HepG2 (cell line): ENCODE data around the gene MROH2A. TPM values are rescaled to one million over a fixed set of nuclear protein-coding genes. Genes with fewer than 3 reads are reported as not detected.

Experiments used
- ATAC-seq: fragments of 200-7000 bp; cut with Tn5 transposase; 3 replicates; pipeline ENCODE4 v1.9.1; 2020; ENCODE audit warnings: mild to moderate bottlenecking, moderate library complexity
- BruUV-seq: library from RNA; stranded (reverse); fragments of 400-500 nt; replicated peaks from 2 replicates; lab custom pipeline; 2021; lab: Mats Ljungman, UMichigan
- CTCF ChIA-PET: fragments of 300-600 bp; formaldehyde crosslinking; extraction: SDS; loops from one replicate; lab custom pipeline; 2021; ENCODE audit warnings: low total read pairs, inconsistent platforms, low intra/inter-chr PET ratio; lab: Yijun Ruan, JAX
- POLR2A ChIA-PET: fragments of 350-600 bp; sonication (Branson Sonifier 250); formaldehyde crosslinking; loops from one replicate; lab custom pipeline; 2020; ENCODE audit warnings: antibody characterized with exemption, inconsistent platforms; lab: Yijun Ruan, JAX
- DNase-seq: peaks from one replicate; pipeline ENCODE4 v3.0.0-alpha.2; 2015; ENCODE audit warnings: low spot score
- FAIRE-seq: peaks from 3 replicates; lab custom pipeline; 2011; peaks lifted over from hg19 to GRCh38; lab: Jason Lieb, UNC
- H2AFZ ChIP-seq: one replicate; pipeline ENCODE4 v1.6.1; 2011; ENCODE audit warnings: low read length, inconsistent platforms
- H3K27ac ChIP-seq: fragments of 300-600 bp; 3 replicates; pipeline ENCODE4 v1.8.0; 2011; ENCODE audit warnings: mixed run types, mild to moderate bottlenecking, mixed read lengths, low read length, inconsistent platforms; ENCODE audit not compliant: insufficient read depth; ENCODE audit errors: extremely low read length
- H3K27me3 ChIP-seq, 2 experiments: fragments of 200-600 bp in 1 of 2; 2 replicates in 1 of 2; 3 replicates in 1 of 2; pipeline versions ENCODE4 v1.6.0 to v1.8.0; 2011; ENCODE audit warnings: low read length in 2 of 2, mild to moderate bottlenecking in 2 of 2, moderate library complexity in 2 of 2, inconsistent platforms in 1 of 2; ENCODE audit not compliant: insufficient read depth in 2 of 2, control insufficient read depth in 1 of 2
- H3K36me3 ChIP-seq, 2 experiments: fragments of 200-600 bp in 1 of 2; replicated peaks in 1 of 2; 2 replicates in 1 of 2; 3 replicates in 1 of 2; pipeline versions ENCODE4 v1.5.1 to v1.8.0; 2011; ENCODE audit warnings: low read length in 2 of 2, inconsistent platforms in 1 of 2; ENCODE audit not compliant: insufficient read depth in 2 of 2, control insufficient read depth in 1 of 2
- H3K4me1 ChIP-seq: 2 replicates; pipeline ENCODE4 v1.5.1; 2012; ENCODE audit warnings: low read length, inconsistent platforms; ENCODE audit not compliant: insufficient read depth
- H3K4me2 ChIP-seq: 2 replicates; pipeline ENCODE4 v1.6.0; 2011; ENCODE audit warnings: low read depth, low read length, inconsistent platforms
- H3K4me3 ChIP-seq, 3 experiments: fragments of 200-600 bp in 1 of 3; sonication (generic), shearing (Covaris generic) in 1 of 3; replicated peaks in 1 of 3; 2 replicates each; pipeline ENCODE4 v1.5.1; 2011 to 2016; ENCODE audit warnings: low read length in 3 of 3, inconsistent platforms in 2 of 3, low read depth in 2 of 3, mild to moderate bottlenecking in 2 of 3, control low read depth in 1 of 3, mixed read lengths in 1 of 3; ENCODE audit not compliant: insufficient read depth in 1 of 3
- H3K79me2 ChIP-seq: one replicate; pipeline ENCODE4 v1.6.1; 2011; ENCODE audit warnings: low read length, inconsistent platforms; ENCODE audit not compliant: insufficient read depth
- H3K9ac ChIP-seq: 2 replicates; pipeline ENCODE4 v1.6.0; 2011; ENCODE audit warnings: mild to moderate bottlenecking, low read depth, low read length, inconsistent platforms; ENCODE audit not compliant: insufficient read depth
- H3K9me3 ChIP-seq: 2 replicates; pipeline ENCODE4 v1.5.1; 2012; ENCODE audit warnings: mild to moderate bottlenecking, low read length
- H4K20me1 ChIP-seq: 2 replicates; pipeline ENCODE4 v1.6.0; 2011; ENCODE audit warnings: inconsistent platforms, mild to moderate bottlenecking, low read length, moderate library complexity; ENCODE audit not compliant: insufficient read depth
- FOXA1 ChIP-seq, 2 experiments: fragments of 450-650 bp in 1 of 2; sonication (generic) in 1 of 2; formaldehyde crosslinking in 1 of 2; IDR thresholded peaks; 2 replicates each; pipeline versions ENCODE4 v1.4.0 to v1.6.1; 2016 to 2020; ENCODE audit warnings: missing genetic modification reagents in 1 of 2
- HNF4G ChIP-seq, 2 experiments: sonication (generic) in 1 of 2; formaldehyde crosslinking in 1 of 2; IDR thresholded peaks; 2 replicates each; pipeline versions ENCODE4 v1.4.0 to v1.6.1; 2011 to 2020; ENCODE audit warnings: borderline replicate concordance in 2 of 2, low read depth in 2 of 2, mild to moderate bottlenecking in 2 of 2, low read length in 1 of 2, missing genetic modification reagents in 1 of 2, moderate library complexity in 1 of 2
- SALL1 ChIP-seq: sonication (generic); formaldehyde crosslinking; IDR thresholded peaks from 2 replicates; pipeline ENCODE4 v1.8.0; 2022; ENCODE audit warnings: mild to moderate bottlenecking, missing genetic modification reagents
- SP4 ChIP-seq: sonication (generic); formaldehyde crosslinking; IDR thresholded peaks from 2 replicates; pipeline ENCODE4 v1.8.1; 2023; ENCODE audit warnings: mild to moderate bottlenecking, missing genetic modification reagents
- ZNF337 ChIP-seq: sonication (generic); formaldehyde crosslinking; IDR thresholded peaks from 2 replicates; pipeline ENCODE4 v1.5.1; 2020; ENCODE audit warnings: missing genetic modification reagents, low read depth, mild to moderate bottlenecking, borderline replicate concordance
- ZNF737 ChIP-seq: sonication (generic); formaldehyde crosslinking; IDR thresholded peaks from 2 replicates; pipeline ENCODE4 v1.5.0; 2020; ENCODE audit warnings: missing genetic modification reagents, mild to moderate bottlenecking, borderline replicate concordance
- ZNF776 ChIP-seq: sonication (generic); formaldehyde crosslinking; IDR thresholded peaks from 2 replicates; pipeline ENCODE4 v1.4.0; 2020; ENCODE audit warnings: mild to moderate bottlenecking, missing genetic modification reagents
- ZNF780A ChIP-seq: sonication (generic); formaldehyde crosslinking; IDR thresholded peaks from 2 replicates; pipeline ENCODE4 v1.8.0; 2022; ENCODE audit warnings: mild to moderate bottlenecking, missing genetic modification reagents, moderate library complexity
- WGBS: methylation state at CpG from one replicate; pipeline ENCODE4 v1.1.6; 2017; ENCODE audit warnings: low lambda C conversion rate; 5-methylcytosine and 5-hydroxymethylcytosine counted together
- in situ Hi-C: cut with HindIII; loops from 2 replicates; pipeline ENCODE4 v1.10.0; 2017; ENCODE audit warnings: low pct_unique_long_range_greater_than_20kb; ENCODE audit not compliant: extremely low pct_ligation_motif_present
- intact Hi-C: fragments of 100-400 bp; cut with micrococcal nuclease; formaldehyde crosslinking; loops from one replicate; pipeline ENCODE4 v1.10.0; 2022; ENCODE audit not compliant: unreplicated experiment
- polyA plus RNA-seq, 8 experiments: library from polyadenylated mRNA; depleted of rRNA in 3 of 8; stranded (reverse) in 7 of 8; unstranded in 1 of 8; fragments of >200 nt; fragmentation: Illumina TruSeq in 4 of 8; extraction: Trizol in 4 of 8; gene quantifications; 2 replicates each; pipeline versions ENCODE4 v1.2.1 to v1.2.3, GENCODE V29; 2011 to 2016; ENCODE audit warnings: low read depth in 4 of 8, missing spikeins in 1 of 8, mixed read lengths in 1 of 8; ENCODE audit not compliant: insufficient read depth in 1 of 8
- total RNA-seq, 5 experiments: library from RNA; depleted of rRNA; stranded (reverse); fragments of >200 nt; fragmentation: Illumina TruSeq; extraction: Trizol; gene quantifications; 2 replicates each; pipeline ENCODE4 v1.2.3, GENCODE V29; 2016; ENCODE audit warnings: low read depth in 1 of 5
- TF ChIP-seq, protein P1 (sequence below): IDR thresholded peaks from 2 replicates; pipeline ENCODE4 v1.6.1; 2012; ENCODE audit warnings: low read length, improper control_type of control experiment
- TF ChIP-seq, protein P2 (sequence below): IDR thresholded peaks from 2 replicates; pipeline ENCODE4 v1.6.1; 2016; ENCODE audit warnings: missing compliant biosample characterization, missing genetic modification reagents, borderline replicate concordance

The MROH2A gene
- total and polyA plus RNA-seq, 2 of the 13 experiments (the other 11 are each of a cell fraction or from before 2014, with no cell fraction given), result 0.03 to 0.04 TPM

DNA sequence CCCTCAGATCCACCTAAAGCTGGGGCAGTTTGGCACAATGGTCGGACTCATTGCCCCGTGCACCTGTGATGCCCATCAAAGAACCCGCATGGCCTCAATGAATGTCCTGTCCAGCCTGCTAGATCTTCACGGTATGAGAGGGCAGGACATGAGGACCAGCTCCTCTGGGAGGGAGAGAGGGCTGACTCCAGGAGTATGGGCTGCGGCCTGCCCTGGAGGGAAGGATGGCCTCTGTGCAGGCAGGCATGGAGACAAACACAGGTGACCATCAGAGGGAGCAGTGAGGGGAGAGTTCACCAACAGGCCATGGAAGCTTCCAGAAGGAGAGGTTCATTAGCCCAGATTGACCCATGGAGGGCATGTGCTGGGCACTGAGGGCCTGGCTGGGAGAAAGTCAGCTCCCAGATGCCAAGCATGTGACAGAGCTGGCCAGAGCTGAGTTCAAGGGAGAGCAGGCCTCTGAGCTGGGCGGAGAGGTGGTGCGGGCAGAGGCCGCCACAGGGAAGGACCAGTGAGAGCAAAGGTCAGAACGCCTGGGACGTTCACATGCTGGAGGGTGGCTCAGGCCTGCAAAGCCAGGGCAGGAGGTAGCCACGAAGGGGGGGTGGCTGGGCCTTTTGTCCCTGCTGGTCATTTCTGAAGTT lies 40.0 kb downstream of the MROH2A start:
- BruUV-seq, result no TSS peak
- Histone ChIP-seq H3K9ac (no peak overlapping the region), H3K27me3 (peaks cover 7 to 41% of the 10 kb centered on the region in 2 experiments; a peak in 4 of 5 replicates), H3K79me2 (no peaks in the 10 kb centered on the region), H3K9me3 (no peaks in the 10 kb centered on the region), H3K4me2 (peak overlapping the region; percentile 25; the same call in 1 of the 2 replicates), H3K27ac (no peak overlapping the region), H3K36me3 (no peaks in the 10 kb centered on the region), H2AFZ (no peak overlapping the region), H3K4me1 (peaks cover 23% of the 10 kb centered on the region), H3K4me3 (no peak overlapping the region), H4K20me1 (no peaks in the 10 kb centered on the region)
- no peak for FAIRE-seq
- ChIA-PET CTCF (no interaction called here), POLR2A (no interaction called here)
- WGBS, result 38% methylated on average over 11 of the region's 11 CpGs
- DNase-seq, result peak; percentile 28
- intact Hi-C loops, result no loop called here
- ATAC-seq, result peak; percentile 65
- in situ Hi-C loops, result no loop called here
- TF ChIP-seq FOXA1 (IDR thresholded peaks at IDR 0.05), result no peak
- no peak for TF ChIP-seq FOXA1 (CRISPR knock-in tag; IDR thresholded peaks at IDR 0.05)
- no peak for TF ChIP-seq SP4 (CRISPR knock-in tag)
- TF ChIP-seq, protein P1, sequence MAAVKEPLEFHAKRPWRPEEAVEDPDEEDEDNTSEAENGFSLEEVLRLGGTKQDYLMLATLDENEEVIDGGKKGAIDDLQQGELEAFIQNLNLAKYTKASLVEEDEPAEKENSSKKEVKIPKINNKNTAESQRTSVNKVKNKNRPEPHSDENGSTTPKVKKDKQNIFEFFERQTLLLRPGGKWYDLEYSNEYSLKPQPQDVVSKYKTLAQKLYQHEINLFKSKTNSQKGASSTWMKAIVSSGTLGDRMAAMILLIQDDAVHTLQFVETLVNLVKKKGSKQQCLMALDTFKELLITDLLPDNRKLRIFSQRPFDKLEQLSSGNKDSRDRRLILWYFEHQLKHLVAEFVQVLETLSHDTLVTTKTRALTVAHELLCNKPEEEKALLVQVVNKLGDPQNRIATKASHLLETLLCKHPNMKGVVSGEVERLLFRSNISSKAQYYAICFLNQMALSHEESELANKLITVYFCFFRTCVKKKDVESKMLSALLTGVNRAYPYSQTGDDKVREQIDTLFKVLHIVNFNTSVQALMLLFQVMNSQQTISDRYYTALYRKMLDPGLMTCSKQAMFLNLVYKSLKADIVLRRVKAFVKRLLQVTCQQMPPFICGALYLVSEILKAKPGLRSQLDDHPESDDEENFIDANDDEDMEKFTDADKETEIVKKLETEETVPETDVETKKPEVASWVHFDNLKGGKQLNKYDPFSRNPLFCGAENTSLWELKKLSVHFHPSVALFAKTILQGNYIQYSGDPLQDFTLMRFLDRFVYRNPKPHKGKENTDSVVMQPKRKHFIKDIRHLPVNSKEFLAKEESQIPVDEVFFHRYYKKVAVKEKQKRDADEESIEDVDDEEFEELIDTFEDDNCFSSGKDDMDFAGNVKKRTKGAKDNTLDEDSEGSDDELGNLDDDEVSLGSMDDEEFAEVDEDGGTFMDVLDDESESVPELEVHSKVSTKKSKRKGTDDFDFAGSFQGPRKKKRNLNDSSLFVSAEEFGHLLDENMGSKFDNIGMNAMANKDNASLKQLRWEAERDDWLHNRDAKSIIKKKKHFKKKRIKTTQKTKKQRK, result no peak
- no peak for TF ChIP-seq ZNF776 (CRISPR knock-in tag)
- TF ChIP-seq, protein P2, sequence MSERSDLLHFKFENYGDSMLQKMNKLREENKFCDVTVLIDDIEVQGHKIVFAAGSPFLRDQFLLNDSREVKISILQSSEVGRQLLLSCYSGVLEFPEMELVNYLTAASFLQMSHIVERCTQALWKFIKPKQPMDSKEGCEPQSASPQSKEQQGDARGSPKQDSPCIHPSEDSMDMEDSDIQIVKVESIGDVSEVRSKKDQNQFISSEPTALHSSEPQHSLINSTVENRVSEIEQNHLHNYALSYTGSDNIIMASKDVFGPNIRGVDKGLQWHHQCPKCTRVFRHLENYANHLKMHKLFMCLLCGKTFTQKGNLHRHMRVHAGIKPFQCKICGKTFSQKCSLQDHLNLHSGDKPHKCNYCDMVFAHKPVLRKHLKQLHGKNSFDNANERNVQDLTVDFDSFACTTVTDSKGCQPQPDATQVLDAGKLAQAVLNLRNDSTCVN (CRISPR knock-in tag), result no peak
- TF ChIP-seq ZNF337, result no peak
- 0 out of 2 replicates have a peak, but pooled peaks have one; percentile 40 for TF ChIP-seq HNF4G (IDR thresholded peaks at IDR 0.05; ENCODE audit: borderline replicate concordance, low read depth, low read length)
- TF ChIP-seq HNF4G (CRISPR knock-in tag; IDR thresholded peaks at IDR 0.05; ENCODE audit: borderline replicate concordance, low read depth), result no peak
- 0 out of 2 replicates have a peak, but pooled peaks have one; percentile 24 for TF ChIP-seq SALL1 (CRISPR knock-in tag)
- no peak for TF ChIP-seq ZNF780A
- no peak for TF ChIP-seq ZNF737 (CRISPR knock-in tag)
